Transverse colon (tissue), 4 donors: ENCODE data around the gene ZNF521.

Experiments
- EP300 ChIP-seq: sonication (generic); formaldehyde crosslinking; IDR thresholded peaks from one replicate; pipeline ENCODE4 v1.6.1; 2017; ENCODE audit warnings: antibody characterized with exemption, low read depth
- POLR2A ChIP-seq: fragments of 450-650 bp; IDR thresholded peaks from one replicate; pipeline ENCODE4 v1.6.1; 2016; ENCODE audit warnings: antibody characterized with exemption, mild to moderate bottlenecking, moderate library complexity
- POLR2AphosphoS5 ChIP-seq, 3 donors: sonication (generic); formaldehyde crosslinking; IDR thresholded peaks; one replicate each; pipeline ENCODE4 v1.6.1; 2016; ENCODE audit warnings: antibody characterized with exemption in 3 of 3
- TF ChIP-seq, protein P1 (sequence below), 5 experiments: fragments of 200-600 bp in 3 of 5; fragments of 450-650 bp in 2 of 5; sonication (generic) in 3 of 5; IDR thresholded peaks; 1 replicate in 2 of 5; 2 replicates in 3 of 5; pipeline ENCODE4 v1.5.1; 2016 to 2017; ENCODE audit warnings: antibody characterized with exemption in 5 of 5, inconsistent platforms in 3 of 5, mild to moderate bottlenecking in 2 of 5, moderate library complexity in 1 of 5

DNA sequence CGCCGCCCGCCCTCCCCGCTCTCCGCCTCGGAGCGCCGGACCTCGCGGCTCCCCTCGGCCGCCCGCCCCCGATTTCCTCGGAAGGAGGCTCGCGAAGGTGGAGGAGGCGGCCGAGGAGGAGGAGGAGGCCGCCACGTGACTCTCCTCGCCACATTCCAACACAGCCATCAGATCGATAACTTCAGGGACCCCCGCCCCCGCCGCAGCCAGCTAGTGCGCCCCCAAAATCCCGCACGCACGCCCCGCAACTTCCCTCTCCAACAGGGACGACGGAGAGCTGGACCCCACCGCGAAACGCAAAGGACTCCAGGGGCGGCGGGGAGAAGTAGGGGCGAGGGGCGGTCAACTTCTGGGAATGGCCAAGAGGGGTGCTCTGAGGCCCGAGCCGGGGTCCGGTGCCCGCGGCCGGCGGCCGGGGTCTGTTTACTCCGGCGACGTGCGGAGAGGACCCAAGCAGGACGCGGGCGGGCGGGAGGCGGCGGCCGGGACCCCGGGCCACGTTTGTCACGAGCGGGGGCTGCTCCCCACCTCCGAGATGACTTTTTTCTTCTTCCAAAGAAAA is 2.0 kb downstream of the ZNF521 start:
- TF ChIP-seq, protein P1, sequence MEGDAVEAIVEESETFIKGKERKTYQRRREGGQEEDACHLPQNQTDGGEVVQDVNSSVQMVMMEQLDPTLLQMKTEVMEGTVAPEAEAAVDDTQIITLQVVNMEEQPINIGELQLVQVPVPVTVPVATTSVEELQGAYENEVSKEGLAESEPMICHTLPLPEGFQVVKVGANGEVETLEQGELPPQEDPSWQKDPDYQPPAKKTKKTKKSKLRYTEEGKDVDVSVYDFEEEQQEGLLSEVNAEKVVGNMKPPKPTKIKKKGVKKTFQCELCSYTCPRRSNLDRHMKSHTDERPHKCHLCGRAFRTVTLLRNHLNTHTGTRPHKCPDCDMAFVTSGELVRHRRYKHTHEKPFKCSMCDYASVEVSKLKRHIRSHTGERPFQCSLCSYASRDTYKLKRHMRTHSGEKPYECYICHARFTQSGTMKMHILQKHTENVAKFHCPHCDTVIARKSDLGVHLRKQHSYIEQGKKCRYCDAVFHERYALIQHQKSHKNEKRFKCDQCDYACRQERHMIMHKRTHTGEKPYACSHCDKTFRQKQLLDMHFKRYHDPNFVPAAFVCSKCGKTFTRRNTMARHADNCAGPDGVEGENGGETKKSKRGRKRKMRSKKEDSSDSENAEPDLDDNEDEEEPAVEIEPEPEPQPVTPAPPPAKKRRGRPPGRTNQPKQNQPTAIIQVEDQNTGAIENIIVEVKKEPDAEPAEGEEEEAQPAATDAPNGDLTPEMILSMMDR (IDR thresholded peaks at IDR 0.05), result no peak
- no peak for TF ChIP-seq POLR2A
- no peak for TF ChIP-seq EP300
- TF ChIP-seq POLR2AphosphoS5 (IDR thresholded peaks at IDR 0.05), result no peak
